Posterior cingulate gyrus (tissue), 11 donors: ENCODE results near the gene TRMT1L.
A peak's percentile ranks its signal among the peaks of the same experiment; 100 is the strongest.
"Not testable (repeated sequence)": the region's sequence is repeated elsewhere in the genome, so short reads cannot be mapped to it uniquely, and the experiment has no call there.

Experiments used
- DNase-seq, 10 donors: peaks; one replicate each; pipeline versions ENCODE4 v3.0.0 to v3.0.0-alpha.2; 2020 to 2021; ENCODE audit warnings: mixed read lengths in 3 of 10
- intact Hi-C: fragments of 100-400 bp; cut with DNase I; formaldehyde crosslinking; loops from one replicate; pipeline ENCODE4 v1.15.1; 2023

The TRMT1L gene, protein sequence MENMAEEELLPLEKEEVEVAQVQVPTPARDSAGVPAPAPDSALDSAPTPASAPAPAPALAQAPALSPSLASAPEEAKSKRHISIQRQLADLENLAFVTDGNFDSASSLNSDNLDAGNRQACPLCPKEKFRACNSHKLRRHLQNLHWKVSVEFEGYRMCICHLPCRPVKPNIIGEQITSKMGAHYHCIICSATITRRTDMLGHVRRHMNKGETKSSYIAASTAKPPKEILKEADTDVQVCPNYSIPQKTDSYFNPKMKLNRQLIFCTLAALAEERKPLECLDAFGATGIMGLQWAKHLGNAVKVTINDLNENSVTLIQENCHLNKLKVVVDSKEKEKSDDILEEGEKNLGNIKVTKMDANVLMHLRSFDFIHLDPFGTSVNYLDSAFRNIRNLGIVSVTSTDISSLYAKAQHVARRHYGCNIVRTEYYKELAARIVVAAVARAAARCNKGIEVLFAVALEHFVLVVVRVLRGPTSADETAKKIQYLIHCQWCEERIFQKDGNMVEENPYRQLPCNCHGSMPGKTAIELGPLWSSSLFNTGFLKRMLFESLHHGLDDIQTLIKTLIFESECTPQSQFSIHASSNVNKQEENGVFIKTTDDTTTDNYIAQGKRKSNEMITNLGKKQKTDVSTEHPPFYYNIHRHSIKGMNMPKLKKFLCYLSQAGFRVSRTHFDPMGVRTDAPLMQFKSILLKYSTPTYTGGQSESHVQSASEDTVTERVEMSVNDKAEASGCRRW

DNA sequence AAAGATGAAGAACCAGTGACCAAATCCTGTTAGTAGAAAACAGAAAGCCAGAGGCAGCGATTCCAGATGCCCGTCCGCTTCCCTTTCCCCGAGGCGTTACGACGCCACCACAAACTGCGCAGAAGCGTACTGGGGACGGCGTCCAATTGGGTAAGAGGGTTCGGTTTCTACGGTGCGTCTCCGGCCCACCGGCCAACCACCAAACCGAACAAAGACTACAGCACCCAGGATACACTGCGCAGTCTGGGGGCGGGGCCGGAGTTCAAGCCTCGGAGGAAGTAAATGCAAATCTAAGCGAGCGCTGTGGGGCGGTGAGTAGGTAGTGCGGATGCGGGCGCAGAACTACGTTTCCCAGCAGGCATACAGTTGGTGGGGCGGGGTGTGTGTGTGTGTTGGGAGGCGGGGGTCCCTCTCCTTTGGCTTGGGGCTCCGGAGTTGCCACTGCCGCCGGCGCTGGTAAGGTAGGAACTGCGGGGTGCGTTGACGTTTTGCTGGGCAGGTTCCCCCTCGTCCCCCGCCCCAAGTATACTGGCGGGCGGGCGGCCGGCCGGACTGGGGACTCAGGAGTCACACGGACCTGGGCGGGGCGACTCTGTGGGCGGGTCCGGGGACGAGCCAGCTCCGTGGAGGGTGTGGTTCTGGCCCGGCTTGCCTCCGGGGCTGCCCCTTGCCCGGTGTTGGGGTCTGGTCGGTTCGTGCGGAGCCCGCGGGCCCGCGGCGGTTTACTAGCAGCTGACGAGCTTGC is at the start of gene TRMT1L, which contains the start of gene SWT1:
Gene TRMT1L, minus strand, starts transcription at position 100 of the 745 bp plus-strand sequence. CDS start 241 bp downstream, outside the sequence.
Gene SWT1, plus strand, starts transcription at position 314 of the 745 bp plus-strand sequence. CDS start 3,675 bp downstream, outside the sequence.
- intact Hi-C loops: loop anchor here (1.0 to 2.0 kb wide), 3 partner anchors 112 to 402 kb away; partner anchors contain the start of genes IVNS1ABP and RNF2
- peak; percentile 99 to 100 (median 100) for DNase-seq

DNA sequence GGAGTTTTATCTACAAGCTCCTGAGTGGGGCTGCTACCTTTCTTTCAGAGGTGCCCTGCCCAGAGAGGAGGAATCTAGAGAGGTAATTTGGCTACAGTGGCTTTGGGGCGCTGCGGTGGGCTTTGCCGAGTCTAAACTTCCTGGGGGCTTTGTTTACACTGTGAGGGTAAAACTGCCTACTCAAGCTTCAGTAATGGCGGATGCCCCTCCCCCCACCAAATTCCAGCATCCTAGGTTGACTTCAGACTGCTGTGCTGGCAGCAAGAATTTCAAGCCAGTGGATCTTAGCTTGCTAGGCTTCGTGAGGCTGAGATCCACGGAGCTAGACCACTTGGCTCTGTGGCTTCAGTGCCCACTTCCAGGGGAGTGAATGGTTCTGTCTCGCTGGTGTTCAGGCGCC is 44.1 kb upstream of the TRMT1L start:
- DNase-seq: no peak
- intact Hi-C loops: no loop called here

DNA sequence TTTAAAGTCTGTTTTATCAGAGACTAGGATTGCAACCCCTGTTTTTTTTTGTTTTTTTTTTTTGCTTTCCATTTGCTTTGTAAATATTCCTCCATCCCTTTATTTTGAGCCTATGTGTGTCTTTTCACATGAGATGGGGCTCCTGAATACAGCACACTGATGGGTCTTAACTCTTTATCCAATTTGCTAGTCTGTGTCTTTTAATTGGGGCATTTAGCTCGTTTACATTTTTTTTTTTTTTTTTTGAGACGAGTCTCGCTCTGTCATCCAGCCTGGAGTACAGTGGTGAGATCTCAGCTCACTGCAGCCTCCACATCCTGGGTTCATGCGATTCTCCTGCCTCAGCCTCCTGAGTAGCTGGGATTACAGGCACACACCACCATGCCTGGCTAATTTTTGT is 42.0 kb upstream of the TRMT1L start:
- DNase-seq, intact Hi-C loops: not testable (repeated sequence)

DNA sequence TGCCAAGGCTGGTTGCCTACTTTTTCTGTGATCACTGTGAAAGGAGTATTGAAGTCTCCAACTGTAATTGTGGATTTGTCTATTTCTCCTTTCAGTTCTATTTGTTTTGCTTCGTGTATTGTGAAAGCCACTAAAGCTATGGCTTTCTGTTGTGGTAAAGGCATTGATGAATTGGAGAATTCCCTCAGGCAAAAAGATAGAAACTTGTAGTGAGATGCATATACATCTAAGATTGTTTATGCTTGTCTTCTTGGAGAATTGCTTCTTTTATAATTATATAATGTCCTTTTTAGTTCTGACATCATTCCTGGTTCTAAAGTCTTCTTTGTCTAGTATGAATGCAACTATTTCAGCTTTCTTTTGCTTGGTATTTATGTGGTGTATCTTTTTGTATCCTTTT is 37.0 kb upstream of the TRMT1L start:
- intact Hi-C loops: no loop called here

DNA sequence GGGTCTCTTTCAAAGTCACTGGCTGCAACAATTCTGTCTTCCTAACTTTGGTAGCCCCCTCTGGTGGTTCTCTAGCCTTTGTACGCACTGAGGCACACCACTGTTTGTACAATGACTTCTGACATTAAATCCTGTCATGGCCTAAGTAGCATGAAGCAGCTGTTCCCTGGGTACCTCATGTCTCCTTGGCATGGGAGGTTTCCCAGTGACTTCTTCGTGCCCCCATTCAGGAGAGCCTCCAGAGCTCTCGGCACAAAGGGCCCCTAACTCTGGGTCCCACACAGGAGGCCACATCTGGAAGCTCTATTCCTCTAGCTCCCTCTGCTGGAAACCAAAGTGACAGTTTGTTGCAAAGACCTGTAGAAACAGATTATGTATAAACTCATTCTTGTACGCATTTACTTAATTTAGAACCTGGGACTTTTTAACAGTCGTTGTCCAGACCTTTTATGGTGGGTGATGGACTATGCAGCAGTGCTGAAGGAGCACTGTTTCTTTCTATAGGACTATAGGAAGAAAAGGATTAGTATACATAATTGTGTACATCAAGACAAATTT is 13.6 kb upstream of the TRMT1L start:
- intact Hi-C loops: loop anchor here (1.0 kb wide), 1 partner anchor 365 kb away; no protein-coding TSS in a partner anchor
- DNase-seq: peak in 3 of 10 donors; percentile 14 to 86 (median 36)

More for the DNA sequence above, 37.0 kb upstream of the TRMT1L start:
- DNase-seq: no peak

DNA sequence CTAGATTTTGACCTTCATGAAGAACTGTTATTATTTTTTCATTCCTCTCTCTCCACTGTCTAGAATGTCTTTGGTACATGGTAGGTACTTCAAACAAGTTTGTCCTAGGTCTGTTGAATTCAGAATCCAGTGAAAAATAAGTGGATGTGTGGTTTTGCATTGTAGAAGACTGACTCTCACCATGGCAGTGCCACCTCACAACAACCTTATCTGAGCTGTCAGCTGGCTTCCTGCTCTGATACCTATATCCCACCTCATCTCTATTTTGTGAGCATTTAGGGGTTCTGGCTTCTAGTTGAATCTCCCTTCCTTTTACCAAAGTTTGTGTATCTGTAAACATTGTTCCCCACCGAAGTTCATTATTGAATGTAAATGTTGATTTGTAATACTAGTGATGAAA is 9.4 kb upstream of the TRMT1L start:
- DNase-seq: no peak
- intact Hi-C loops: no loop called here

DNA sequence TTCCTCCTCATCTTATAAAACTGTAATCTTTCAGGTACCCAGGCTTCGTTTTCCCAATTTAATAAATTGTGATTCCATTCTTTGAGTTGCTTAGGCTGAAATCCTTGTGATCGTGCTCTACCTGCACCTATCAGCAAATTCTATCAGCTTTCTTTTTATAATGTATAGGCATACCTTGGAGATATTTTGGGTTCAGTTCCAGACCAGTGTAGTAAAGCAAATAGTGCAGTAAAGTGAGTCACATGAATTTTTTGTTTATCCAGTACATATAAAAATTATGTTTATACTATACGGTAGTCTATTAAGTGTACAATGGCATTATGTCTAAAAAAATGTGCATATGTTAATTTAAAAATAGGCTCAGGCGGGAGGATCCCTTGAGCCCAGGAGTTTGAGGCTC is 5.7 kb upstream of the TRMT1L start:
- DNase-seq: no peak
- intact Hi-C loops: no loop called here

DNA sequence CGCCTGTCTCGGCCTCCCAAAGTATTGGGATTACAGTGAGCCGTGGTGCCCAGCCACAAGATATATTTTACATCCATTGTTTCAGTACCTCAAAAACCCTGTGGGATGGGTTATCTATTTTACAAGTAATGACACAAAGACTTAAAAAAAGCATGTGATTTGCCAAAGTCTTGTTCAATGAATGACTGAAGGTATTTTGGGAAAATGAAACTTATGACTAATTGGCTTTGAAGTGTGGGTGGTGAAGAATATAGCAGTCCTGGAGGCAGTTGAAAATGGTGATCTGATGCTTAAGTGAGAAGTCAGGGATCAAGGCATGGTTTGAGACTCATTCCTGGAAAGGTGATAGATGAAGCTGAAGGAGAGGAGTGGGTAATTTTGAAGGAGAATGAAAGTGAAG is 3.2 kb upstream of the TRMT1L start:
- intact Hi-C loops: no loop called here

DNA sequence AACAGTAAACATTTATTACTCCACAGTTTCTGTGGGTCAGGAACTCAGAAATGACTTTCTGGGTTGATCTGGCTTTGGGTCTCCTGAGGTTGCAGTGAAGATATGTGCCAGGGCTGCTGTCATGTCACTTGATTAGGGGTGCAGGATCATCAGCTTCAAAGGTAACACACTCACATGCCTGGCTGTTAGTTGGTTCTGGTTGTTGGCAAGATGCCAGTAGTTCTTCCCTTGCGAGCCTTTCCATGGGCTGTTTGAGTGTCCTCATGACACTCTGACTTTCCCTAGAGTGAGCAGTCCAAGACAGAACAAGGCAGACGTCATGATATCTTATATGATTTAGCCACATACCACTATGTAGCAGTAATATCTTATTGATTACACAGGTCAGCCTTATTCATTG is 2.0 kb upstream of the TRMT1L start:
- DNase-seq: no peak
- intact Hi-C loops: no loop called here

More for the DNA sequence above, 3.2 kb upstream of the TRMT1L start:
- no peak for DNase-seq

DNA sequence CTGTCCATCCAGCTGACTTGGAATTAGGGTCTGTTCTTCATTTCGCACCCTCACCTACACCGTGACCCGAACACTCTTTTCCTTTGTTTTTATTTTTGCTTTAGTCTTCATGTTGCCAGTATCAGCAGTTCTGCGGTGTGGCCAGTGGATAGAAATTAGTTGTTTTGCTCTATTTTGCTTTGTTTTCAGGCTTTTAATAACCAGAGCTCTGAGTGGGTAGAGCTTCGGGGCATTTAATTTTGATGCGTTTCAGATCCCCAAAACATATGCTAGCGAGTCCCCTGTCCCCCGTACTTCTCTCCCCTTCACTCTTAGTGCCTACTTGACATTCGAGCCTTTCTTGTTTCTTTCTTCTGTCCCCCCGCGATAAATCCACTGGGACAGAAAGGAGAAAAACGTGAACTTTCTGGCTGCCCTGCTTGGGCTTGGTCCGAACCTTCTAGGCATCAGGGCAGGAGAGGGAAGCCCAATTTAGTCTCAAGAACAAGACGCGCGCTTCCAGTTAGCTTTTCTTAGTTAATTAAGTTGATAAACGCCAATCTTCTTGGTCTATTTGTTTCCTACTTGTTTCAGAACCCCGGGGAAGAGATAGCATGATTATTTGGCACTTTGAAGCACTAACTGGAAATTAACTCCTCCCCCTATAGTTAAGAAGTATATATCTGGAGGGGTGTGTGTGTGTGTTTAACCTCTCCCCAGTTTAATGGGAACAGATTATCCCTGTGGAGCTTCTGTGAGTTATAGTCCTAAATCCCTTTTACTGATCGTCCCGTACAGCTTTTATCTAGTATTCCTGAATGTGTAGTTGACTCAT is 1.1 kb upstream of the TRMT1L start:
- intact Hi-C loops: loop anchor here (1.0 to 2.0 kb wide), 3 partner anchors 113 to 403 kb away; partner anchors contain the start of genes IVNS1ABP and RNF2
- no peak for DNase-seq

DNA sequence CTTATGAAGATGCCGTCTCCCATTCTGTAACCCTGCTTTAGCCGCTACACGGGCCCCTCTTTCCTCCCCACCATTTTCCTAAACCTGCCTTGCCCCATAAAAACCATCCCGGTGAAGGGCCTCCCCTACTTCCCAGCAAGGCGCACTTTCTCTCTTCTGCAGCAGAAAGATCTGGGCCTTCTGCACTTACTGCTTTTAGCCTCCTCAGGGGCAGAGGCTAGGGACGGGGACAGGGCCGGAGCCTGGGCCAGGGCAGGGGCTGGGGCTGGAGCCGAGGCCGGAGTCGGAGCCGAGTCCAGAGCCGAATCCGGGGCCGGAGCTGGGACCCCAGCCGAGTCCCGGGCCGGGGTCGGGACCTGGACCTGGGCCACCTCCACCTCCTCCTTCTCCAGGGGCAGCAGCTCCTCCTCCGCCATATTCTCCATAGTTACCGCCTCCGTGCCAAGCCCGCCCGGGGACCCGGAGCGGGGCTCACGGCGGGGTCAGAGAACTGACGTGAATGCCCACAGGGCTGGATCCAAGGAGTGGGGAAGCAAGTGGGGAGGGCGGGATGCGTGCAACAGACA is 382 bp downstream of the TRMT1L start:
- intact Hi-C loops: loop anchor here (2.0 kb wide), 2 partner anchors 112 to 160 kb away; partner anchors contain the start of genes IVNS1ABP and RNF2

DNA sequence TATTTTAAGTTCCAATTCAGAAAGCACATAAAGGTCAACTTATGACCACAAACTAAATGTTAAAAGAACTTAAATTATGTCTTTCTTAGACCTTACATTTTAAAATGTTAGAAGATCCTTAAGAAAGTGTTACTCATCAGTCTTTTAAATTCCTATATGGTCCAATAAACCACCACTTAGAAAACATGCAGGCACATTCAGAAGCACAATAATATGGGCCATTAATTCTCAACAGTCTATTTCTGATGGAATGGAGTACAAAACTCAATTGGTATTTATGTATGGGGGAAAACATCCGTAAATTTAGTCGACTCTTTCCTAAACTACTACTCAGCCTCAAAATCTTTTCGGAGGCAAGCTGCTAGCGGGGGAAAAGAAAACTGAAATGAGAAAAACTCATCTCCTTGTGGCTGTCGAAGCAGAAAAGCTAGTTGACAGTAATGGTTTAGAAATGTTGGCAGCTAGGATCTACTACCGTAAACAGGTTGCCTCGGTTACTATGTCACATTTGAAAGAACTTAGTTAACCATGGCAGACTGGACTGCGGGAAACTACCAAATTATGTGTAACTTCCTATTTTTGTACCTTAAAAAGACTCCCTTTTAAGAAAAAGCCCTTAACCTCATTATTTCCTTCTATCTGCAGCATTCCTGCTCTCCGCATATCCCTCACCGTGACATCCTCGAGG is 1.0 kb downstream of the TRMT1L start:
- intact Hi-C loops: loop anchor here (2.0 kb wide), 2 partner anchors 111 to 161 kb away; partner anchors contain the start of genes IVNS1ABP and RNF2

More for the DNA sequence above, 382 bp downstream of the TRMT1L start:
- DNase-seq: peak in 1 of 10 donors; percentile 87

DNA sequence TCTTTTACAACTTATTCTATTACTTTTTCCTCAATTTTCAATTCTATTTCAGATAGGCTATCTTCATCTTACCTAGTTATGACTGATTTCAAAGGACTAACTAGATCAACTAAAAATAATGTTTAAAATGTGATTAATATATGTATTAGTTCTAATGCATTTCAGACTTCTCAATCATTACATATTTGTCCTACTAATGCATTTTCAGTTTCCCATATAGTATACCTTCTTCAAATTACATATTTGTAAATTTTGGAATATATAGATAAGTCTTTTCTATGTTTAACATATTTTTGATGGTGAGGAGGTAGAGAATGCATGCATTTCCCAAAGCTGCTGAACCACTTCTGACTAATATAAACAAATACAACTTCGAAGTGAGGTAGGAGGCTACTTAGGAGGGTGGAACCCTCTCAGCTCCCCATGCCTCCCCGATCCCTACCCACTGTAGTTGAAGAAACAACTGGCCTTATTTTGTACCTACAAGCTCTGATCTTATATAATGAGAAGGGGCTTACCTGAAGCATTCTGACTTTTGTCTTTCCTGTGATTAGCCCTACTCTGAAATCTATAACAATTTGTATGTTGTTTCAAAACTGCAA is 1.7 kb downstream of the TRMT1L start:
- no peak for DNase-seq

More for the DNA sequence above, 1.0 kb downstream of the TRMT1L start:
- DNase-seq: no peak

DNA sequence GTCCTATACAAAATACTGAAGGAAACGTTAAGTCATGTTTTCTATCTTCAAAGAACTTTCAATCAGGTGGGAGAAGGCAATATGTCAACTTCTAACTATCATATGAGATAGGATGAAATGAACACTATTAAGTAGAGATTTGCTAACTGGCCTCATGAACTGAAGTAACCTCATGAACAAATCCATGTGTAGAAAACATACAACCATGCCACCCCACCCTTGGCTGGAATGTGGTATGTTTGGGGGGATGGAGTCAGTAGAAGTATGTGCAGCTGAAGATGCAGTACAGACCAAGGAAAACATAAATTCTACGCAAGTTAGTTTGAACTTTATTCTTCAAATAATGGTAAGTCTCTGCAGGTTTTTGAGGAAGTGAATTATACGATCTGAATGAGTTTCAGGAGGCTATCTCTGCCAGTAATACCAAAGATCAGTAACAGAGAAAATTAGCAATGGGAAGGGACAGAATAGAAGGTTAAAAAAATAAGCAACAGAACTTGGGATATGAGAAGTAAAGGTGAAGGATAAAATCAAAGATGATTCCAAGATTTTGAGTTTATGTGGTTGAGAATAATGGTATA is 4.5 kb downstream of the TRMT1L start:
- intact Hi-C loops: no loop called here
- no peak for DNase-seq

More for the DNA sequence above, 1.7 kb downstream of the TRMT1L start:
- intact Hi-C loops: no loop called here

DNA sequence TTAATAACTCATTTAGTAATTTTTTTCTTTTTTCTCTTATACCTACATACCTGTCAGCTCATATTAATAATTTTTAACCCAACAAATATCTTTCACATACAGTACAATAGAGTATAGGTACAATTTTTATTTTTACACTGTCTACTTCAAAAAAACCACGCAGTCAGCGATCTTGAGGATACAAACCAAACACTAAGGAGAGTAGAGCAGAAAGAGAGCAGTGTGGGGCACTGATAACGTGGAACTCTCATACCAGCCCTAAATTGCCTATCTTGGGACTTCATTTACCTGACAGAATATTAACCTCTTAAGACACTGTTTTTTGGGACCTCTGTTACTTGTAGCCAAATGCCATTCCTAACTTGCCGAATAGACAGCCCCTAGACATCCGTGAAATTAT is 5.5 kb downstream of the TRMT1L start:
- intact Hi-C loops: no loop called here
- DNase-seq: no peak

DNA sequence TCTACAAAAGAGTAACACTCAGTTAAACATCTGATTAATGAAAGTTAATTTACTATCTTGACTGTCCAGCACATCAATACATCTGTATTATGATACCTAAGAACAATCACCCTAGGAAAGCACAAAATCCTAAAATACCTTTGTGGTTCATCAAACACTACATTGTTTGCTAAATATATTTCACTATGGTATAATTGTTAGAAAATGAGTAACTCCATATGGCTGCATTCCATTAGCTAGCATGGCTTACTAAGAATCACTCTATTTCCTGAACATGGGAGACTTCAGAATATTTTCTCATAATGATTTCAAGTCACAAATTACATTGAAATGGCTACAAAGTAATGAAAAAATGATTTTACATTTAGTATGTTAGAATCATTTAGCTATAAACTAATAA is 12.5 kb downstream of the TRMT1L start:
- intact Hi-C loops: no loop called here
- DNase-seq: no peak

DNA sequence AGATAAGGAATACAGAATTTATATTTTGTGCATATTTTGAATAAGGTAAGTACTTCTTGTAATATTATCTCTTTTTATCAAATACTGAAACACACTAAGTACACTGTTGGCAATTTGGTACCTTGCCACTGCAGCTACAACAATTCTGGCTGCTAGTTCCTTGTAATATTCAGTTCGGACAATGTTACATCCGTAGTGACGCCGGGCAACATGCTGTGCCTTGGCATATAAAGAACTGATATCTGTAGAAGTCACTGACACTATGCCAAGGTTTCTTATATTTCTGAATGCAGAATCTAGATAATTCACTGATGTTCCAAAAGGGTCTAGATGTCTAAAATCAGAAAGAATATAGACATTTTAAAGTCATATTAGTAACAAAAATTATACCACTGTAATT is 17.5 kb downstream of the TRMT1L start:
- intact Hi-C loops: no loop called here
- DNase-seq: no peak
